Posterior cingulate gyrus (tissue), 11 donors: ENCODE measurements around the gene CREG2.
A peak's percentile ranks its signal among the peaks of the same experiment; 100 is the strongest.

ENCODE experiments used
- DNase-seq, 10 donors: peaks; one replicate each; pipeline versions ENCODE4 v3.0.0 to v3.0.0-alpha.2; 2020 to 2021; ENCODE audit warnings: mixed read lengths in 3 of 10
- intact Hi-C: fragments of 100-400 bp; cut with DNase I; formaldehyde crosslinking; loops from one replicate; pipeline ENCODE4 v1.15.1; 2023

CREG2 gene

GRCh38 chr2:101382442-101382841 is 4.9 kb downstream of the CREG2 start:
- no peak for DNase-seq
- intact Hi-C loops: loop anchor here (10.0 kb wide), 1 partner anchor 108 kb away; no protein-coding TSS in a partner anchor

GRCh38 chr2:101380376-101380775 is 6.9 kb downstream of the CREG2 start:
- DNase-seq: peak in 2 of 10 donors; percentile 50 to 86
- intact Hi-C loops: loop anchor here (10.0 kb wide), 1 partner anchor 106 kb away; no protein-coding TSS in a partner anchor

- no peak for DNase-seq
- intact Hi-C loops: no loop called here
Observed at GRCh38 chr2:101379091-101379490, 8.2 kb downstream of the CREG2 start.

- intact Hi-C loops: no loop called here
- DNase-seq: no peak
Observed at GRCh38 chr2:101375653-101376052, 11.7 kb downstream of the CREG2 start.

GRCh38 chr2:101374821-101375561 is 12.3 kb downstream of the CREG2 start:
- intact Hi-C loops: no loop called here
- DNase-seq: no peak

- intact Hi-C loops: no loop called here
- no peak for DNase-seq
Observed at GRCh38 chr2:101372792-101373191, 14.5 kb downstream of the CREG2 start.

GRCh38 chr2:101371636-101372035 is 15.7 kb downstream of the CREG2 start:
- intact Hi-C loops: no loop called here
- DNase-seq: no peak

- no peak for DNase-seq
Observed at GRCh38 chr2:101369100-101369499, 18.2 kb downstream of the CREG2 start.

GRCh38 chr2:101368376-101368775 is 18.9 kb downstream of the CREG2 start:
- DNase-seq: no peak
- intact Hi-C loops: no loop called here

More at GRCh38 chr2:101369100-101369499, 18.2 kb downstream of the CREG2 start:
- intact Hi-C loops: no loop called here

- intact Hi-C loops: no loop called here
- no peak for DNase-seq
Observed at GRCh38 chr2:101367508-101367907, 19.8 kb downstream of the CREG2 start.

GRCh38 chr2:101364878-101365277 is 22.4 kb downstream of the CREG2 start:
- intact Hi-C loops: no loop called here
- peak in 7 of 10 donors; percentile 53 to 93 (median 64) for DNase-seq

GRCh38 chr2:101362777-101363176 is 24.5 kb downstream of the CREG2 start:
- intact Hi-C loops: no loop called here
- no peak for DNase-seq

- intact Hi-C loops: no loop called here
- DNase-seq: no peak
Observed at GRCh38 chr2:101362316-101362715, 25.0 kb downstream of the CREG2 start.

- DNase-seq: no peak
- intact Hi-C loops: no loop called here
Observed at GRCh38 chr2:101361522-101361921, 25.8 kb downstream of the CREG2 start.

- no peak for DNase-seq
- intact Hi-C loops: no loop called here
Observed at GRCh38 chr2:101361121-101361520, 26.2 kb downstream of the CREG2 start.

GRCh38 chr2:101360232-101360631 is 27.1 kb downstream of the CREG2 start:
- intact Hi-C loops: no loop called here
- DNase-seq: no peak

GRCh38 chr2:101359410-101359954 is 27.8 kb downstream of the CREG2 start:
- intact Hi-C loops: no loop called here
- DNase-seq: no peak

GRCh38 chr2:101357376-101357775 is 29.9 kb downstream of the CREG2 start:
- DNase-seq: no peak
- intact Hi-C loops: no loop called here

- intact Hi-C loops: no loop called here
- DNase-seq: no peak
Observed at GRCh38 chr2:101356521-101356920, 30.8 kb downstream of the CREG2 start.

GRCh38 chr2:101356055-101356454 is 31.2 kb downstream of the CREG2 start:
- intact Hi-C loops: no loop called here
- no peak for DNase-seq

- intact Hi-C loops: no loop called here
- DNase-seq: no peak
Observed at GRCh38 chr2:101355401-101356054, 31.8 kb downstream of the CREG2 start.
